ENCODE data around the gene ZNF248. TPM values are rescaled to one million over a fixed set of nuclear protein-coding genes. Genes with fewer than 3 reads are reported as not detected.

Gene ZNF248
- total RNA-seq, 2 experiments from 2014 or later, result 4.6 to 5.5 TPM

Other genes with a start within 250 kb of the ZNF248 start
- 1 to 10 TPM; 7.6 to 9.4 TPM for gene ZNF25, start 119.0 kb upstream of the ZNF248 start, total RNA-seq
- gene ZNF33A, start 153.1 kb upstream of the ZNF248 start, total RNA-seq, result 10 to 100 TPM; 26.2 to 27.1 TPM
- gene ZNF37A, start 236.7 kb upstream of the ZNF248 start, total RNA-seq, result 10 to 100 TPM; 15.5 to 18.8 TPM

Data from activated naive CD4-positive, alpha-beta T cell treated with anti-CD3 and anti-CD28 coated beads for 36 hours (primary cell).